Keratinocyte (primary cell): Measurements from ENCODE around the gene RANBP17.

ENCODE experiments used
- EZH2 ChIP-seq: IDR thresholded peaks from one replicate; pipeline ENCODE4 v1.6.1; 2012; ENCODE audit warnings: inconsistent platforms, mild to moderate bottlenecking, low read length, moderate library complexity
- TF ChIP-seq, protein P1 (sequence below), 3 experiments: IDR thresholded peaks in 1 of 3; conservative IDR thresholded peaks in 1 of 3; optimal IDR thresholded peaks in 1 of 3; 2 replicates in 2 of 3; 3 replicates in 1 of 3; pipeline versions ENCODE3 to v1.5.1; 2011; ENCODE audit warnings: low read length in 3 of 3, mild to moderate bottlenecking in 3 of 3, moderate library complexity in 2 of 3, control low read depth in 1 of 3, inconsistent platforms in 1 of 3; ENCODE audit not compliant: insufficient read depth in 2 of 3; ENCODE audit errors: extremely low read depth in 1 of 3

DNA sequence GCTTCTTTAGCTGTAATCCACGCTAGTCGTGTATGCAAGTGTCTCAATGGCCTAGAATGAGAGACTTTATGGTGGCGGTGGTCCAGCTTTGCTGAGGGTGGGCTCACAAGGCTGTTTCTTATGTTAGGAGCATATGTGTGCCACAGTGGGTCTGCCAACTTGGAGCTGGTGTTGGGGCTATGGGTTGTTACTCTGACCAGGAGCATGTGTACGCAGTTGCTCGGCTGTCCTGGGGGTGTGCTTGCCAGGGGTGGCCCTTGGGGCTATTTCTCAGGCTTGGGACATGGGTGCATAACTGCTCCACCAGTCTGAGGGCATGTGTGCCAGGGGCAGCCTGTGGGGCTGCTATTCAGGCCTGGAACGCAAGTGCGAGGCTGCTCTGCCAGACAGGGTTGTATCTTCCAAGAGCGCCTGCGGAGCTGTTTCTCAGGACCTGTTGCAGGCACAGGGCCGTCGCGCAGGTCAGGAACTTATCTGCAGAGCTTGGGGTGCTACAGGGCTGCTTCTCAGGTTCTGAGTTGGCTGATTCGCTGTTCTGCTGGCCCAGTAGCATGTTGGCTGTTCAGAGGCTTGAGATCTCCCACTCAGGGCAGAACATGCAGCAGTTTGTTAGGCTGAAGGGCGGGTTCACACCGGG, 259.3 kb downstream of the RANBP17 start:
- TF ChIP-seq, protein P1, sequence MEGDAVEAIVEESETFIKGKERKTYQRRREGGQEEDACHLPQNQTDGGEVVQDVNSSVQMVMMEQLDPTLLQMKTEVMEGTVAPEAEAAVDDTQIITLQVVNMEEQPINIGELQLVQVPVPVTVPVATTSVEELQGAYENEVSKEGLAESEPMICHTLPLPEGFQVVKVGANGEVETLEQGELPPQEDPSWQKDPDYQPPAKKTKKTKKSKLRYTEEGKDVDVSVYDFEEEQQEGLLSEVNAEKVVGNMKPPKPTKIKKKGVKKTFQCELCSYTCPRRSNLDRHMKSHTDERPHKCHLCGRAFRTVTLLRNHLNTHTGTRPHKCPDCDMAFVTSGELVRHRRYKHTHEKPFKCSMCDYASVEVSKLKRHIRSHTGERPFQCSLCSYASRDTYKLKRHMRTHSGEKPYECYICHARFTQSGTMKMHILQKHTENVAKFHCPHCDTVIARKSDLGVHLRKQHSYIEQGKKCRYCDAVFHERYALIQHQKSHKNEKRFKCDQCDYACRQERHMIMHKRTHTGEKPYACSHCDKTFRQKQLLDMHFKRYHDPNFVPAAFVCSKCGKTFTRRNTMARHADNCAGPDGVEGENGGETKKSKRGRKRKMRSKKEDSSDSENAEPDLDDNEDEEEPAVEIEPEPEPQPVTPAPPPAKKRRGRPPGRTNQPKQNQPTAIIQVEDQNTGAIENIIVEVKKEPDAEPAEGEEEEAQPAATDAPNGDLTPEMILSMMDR (optimal IDR thresholded peaks at IDR 0.05 in 1 of 3, IDR thresholded peaks at IDR 0.05 in 1 of 3, conservative IDR thresholded peaks at IDR 0.05 in 1 of 3; ENCODE audit: extremely low read depth in 1 of 3, insufficient read depth in 2 of 3, low read length in 3 of 3), result no peak
- TF ChIP-seq EZH2, result no peak
